Esophagus muscularis mucosa (tissue), 4 donors: ENCODE results near the gene NAGS.

Source experiments
- CTCF ChIP-seq, 3 experiments: fragments of 200-600 bp in 2 of 3; fragments of 450-650 bp in 1 of 3; sonication (generic) in 2 of 3; IDR thresholded peaks; one replicate each; pipeline ENCODE4 v1.5.1; 2017 to 2019; ENCODE audit warnings: antibody characterized with exemption in 3 of 3, mild to moderate bottlenecking in 2 of 3, moderate library complexity in 1 of 3
- EP300 ChIP-seq: sonication (generic); formaldehyde crosslinking; IDR thresholded peaks from one replicate; pipeline ENCODE4 v1.6.1; 2017; ENCODE audit warnings: antibody characterized with exemption
- POLR2A ChIP-seq: fragments of 450-650 bp; IDR thresholded peaks from one replicate; pipeline ENCODE4 v1.6.1; 2017; ENCODE audit warnings: antibody characterized with exemption, moderate library complexity, mild to moderate bottlenecking, low read depth
- POLR2AphosphoS5 ChIP-seq, 2 donors: sonication (generic); formaldehyde crosslinking; IDR thresholded peaks; one replicate each; pipeline ENCODE4 v1.6.1; 2017; ENCODE audit warnings: antibody characterized with exemption in 2 of 2

GRCh38 chr17:43984521-43984920 is 19.9 kb upstream of the NAGS start:
- no peak for TF ChIP-seq CTCF (IDR thresholded peaks at IDR 0.05)
- no peak for TF ChIP-seq POLR2AphosphoS5 (IDR thresholded peaks at IDR 0.05)
- TF ChIP-seq EP300, result no peak
- no peak for TF ChIP-seq POLR2A
